Stimulated activated CD8-positive, alpha-beta memory T cell treated with anti-CD3 and anti-CD28 coated beads, Interleukin-2, amount 100 ng/mL, for 48 hours (primary cell): ENCODE results near the gene GCC1.
"Not testable (repeated sequence)": the region's sequence is repeated elsewhere in the genome, so short reads cannot be mapped to it uniquely, and the experiment has no call there.

Experiments used
- DNase-seq, 2 donors: peaks; one replicate each; pipeline ENCODE4 v3.0.0-alpha.2; 2020; ENCODE audit warnings: low read depth in 2 of 2

GCC1 gene

GRCh38 chr7:127591189-127591588, 5.8 kb upstream of the GCC1 start:
- DNase-seq: no peak

- DNase-seq: no peak
Observed at GRCh38 chr7:127589896-127590295, 4.5 kb upstream of the GCC1 start.

- DNase-seq: peak; percentile 14 to 16
Observed at GRCh38 chr7:127588697-127589482, 3.5 kb upstream of the GCC1 start.

GRCh38 chr7:127588019-127588696, 2.8 kb upstream of the GCC1 start, which contains the start of gene ARF5:
Gene ARF5, plus strand, starts transcription at chr7:127588411. Its CDS starts 88 bp downstream, at chr7:127588499.
- DNase-seq: peak; percentile 81 to 84

- DNase-seq: no peak
Observed at GRCh38 chr7:127587663-127588018, 2.2 kb upstream of the GCC1 start.

GRCh38 chr7:127586346-127586745, 950 bp upstream of the GCC1 start:
- no peak for DNase-seq

GRCh38 chr7:127584648-127585043, 750 bp downstream of the GCC1 start:
- no peak for DNase-seq

GRCh38 chr7:127582361-127582760, 3.0 kb downstream of the GCC1 start:
- DNase-seq: no peak

- no peak for DNase-seq
Observed at GRCh38 chr7:127581716-127582115, 3.7 kb downstream of the GCC1 start.

GRCh38 chr7:127580612-127581011, 4.8 kb downstream of the GCC1 start:
- no peak for DNase-seq

GRCh38 chr7:127578711-127579275, 6.6 kb downstream of the GCC1 start:
- no peak for DNase-seq

- DNase-seq: no peak
Observed at GRCh38 chr7:127578036-127578684, 7.2 kb downstream of the GCC1 start.

- DNase-seq: no peak
Observed at GRCh38 chr7:127571741-127572505, 13.5 kb downstream of the GCC1 start.

- DNase-seq: not testable (repeated sequence)
Observed at GRCh38 chr7:127568034-127568433, 17.4 kb downstream of the GCC1 start.

- no peak for DNase-seq
Observed at GRCh38 chr7:127566242-127566641, 19.2 kb downstream of the GCC1 start.

- no peak for DNase-seq
Observed at GRCh38 chr7:127557803-127558202, 27.6 kb downstream of the GCC1 start.

- DNase-seq: no peak
Observed at GRCh38 chr7:127556404-127556803, 29.0 kb downstream of the GCC1 start.

GRCh38 chr7:127551941-127552340, 33.5 kb downstream of the GCC1 start:
- DNase-seq: no peak

GRCh38 chr7:127550247-127550646, 35.1 kb downstream of the GCC1 start:
- no peak for DNase-seq

GRCh38 chr7:127546313-127546712, 39.1 kb downstream of the GCC1 start:
- no peak for DNase-seq

- DNase-seq: no peak
Observed at GRCh38 chr7:127541548-127541947, 43.8 kb downstream of the GCC1 start.

- not testable (repeated sequence) for DNase-seq
Observed at GRCh38 chr7:127540461-127540860, 44.9 kb downstream of the GCC1 start.
